Duodenal mucosa (tissue), 2 donors: ENCODE results near the gene ZNF462.
"Not testable (repeated sequence)": the region's sequence is repeated elsewhere in the genome, so short reads cannot be mapped to it uniquely, and the experiment has no call there.

ENCODE experiments used
- H3K27ac ChIP-seq: one replicate; pipeline ENCODE4 v1.7.0; 2013; ENCODE audit warnings: low read depth, low read length
- H3K27me3 ChIP-seq, 2 donors: one replicate each; pipeline ENCODE4 v1.7.0; 2013; ENCODE audit warnings: low read length in 2 of 2, control low read depth in 1 of 2; ENCODE audit not compliant: insufficient read depth in 2 of 2, control insufficient read depth in 1 of 2
- H3K36me3 ChIP-seq, 2 donors: one replicate each; pipeline ENCODE4 v1.7.0; 2013; ENCODE audit warnings: low read length in 2 of 2, control low read depth in 1 of 2; ENCODE audit not compliant: insufficient read depth in 2 of 2, control insufficient read depth in 1 of 2
- H3K4me1 ChIP-seq, 2 donors: one replicate each; pipeline ENCODE4 v1.7.0; 2013; ENCODE audit warnings: low read length in 2 of 2, control low read depth in 1 of 2; ENCODE audit not compliant: insufficient read depth in 2 of 2, control insufficient read depth in 1 of 2
- H3K4me3 ChIP-seq, 2 donors: one replicate each; pipeline ENCODE4 v1.7.0; 2013; ENCODE audit warnings: low read length in 2 of 2, low read depth in 1 of 2
- H3K9ac ChIP-seq, 2 donors: one replicate each; pipeline ENCODE4 v1.7.0; 2013; ENCODE audit warnings: low read length in 2 of 2, low read depth in 1 of 2
- H3K9me3 ChIP-seq, 2 donors: one replicate each; pipeline ENCODE4 v1.7.0; 2013; ENCODE audit warnings: low read length in 2 of 2, control low read depth in 1 of 2; ENCODE audit not compliant: control insufficient read depth in 1 of 2

ZNF462 gene

GRCh38 chr9:106900523-106900922, 37.6 kb downstream of the ZNF462 start:
- not testable (repeated sequence) for H3K4me3 ChIP-seq, H3K4me1 ChIP-seq, H3K9me3 ChIP-seq

GRCh38 chr9:106906129-106906528, 43.2 kb downstream of the ZNF462 start:
- no peak overlapping the region for H3K27ac ChIP-seq
- H3K4me1 ChIP-seq, result no peaks in the 10 kb centered on the region

More at GRCh38 chr9:106900523-106900922, 37.6 kb downstream of the ZNF462 start:
- not testable (repeated sequence) for H3K36me3 ChIP-seq, H3K9ac ChIP-seq, H3K27me3 ChIP-seq, H3K27ac ChIP-seq

GRCh38 chr9:106911951-106912350, 49.0 kb downstream of the ZNF462 start:
- no peak overlapping the region for H3K9ac ChIP-seq
- no peaks in the 10 kb centered on the region for H3K9me3 ChIP-seq
- H3K4me1 ChIP-seq, result peaks cover 9 to 10% of the 10 kb centered on the region in 2 donors
- no peak overlapping the region for H3K27ac ChIP-seq
- H3K4me3 ChIP-seq, result no peak overlapping the region
- no peaks in the 10 kb centered on the region for H3K36me3 ChIP-seq
- H3K27me3 ChIP-seq, result no peaks in the 10 kb centered on the region

More at GRCh38 chr9:106906129-106906528, 43.2 kb downstream of the ZNF462 start:
- H3K4me3 ChIP-seq, result no peak overlapping the region
- no peak overlapping the region for H3K9ac ChIP-seq
- H3K9me3 ChIP-seq, result no peaks in the 10 kb centered on the region
- H3K27me3 ChIP-seq, result no peaks in the 10 kb centered on the region
- no peaks in the 10 kb centered on the region for H3K36me3 ChIP-seq

- Histone ChIP-seq H3K9me3 (no peaks in the 10 kb centered on the region), H3K9ac (no peak overlapping the region), H3K27ac (no peak overlapping the region), H3K36me3 (no peaks in the 10 kb centered on the region), H3K4me3 (no peak overlapping the region), H3K4me1 (peaks cover 13 to 17% of the 10 kb centered on the region in 2 donors), H3K27me3 (no peaks in the 10 kb centered on the region)
Measured at GRCh38 chr9:106913276-106913675, 50.3 kb downstream of the ZNF462 start.

GRCh38 chr9:106915851-106916250, 52.9 kb downstream of the ZNF462 start:
- Histone ChIP-seq H3K4me3 (no peak overlapping the region), H3K9ac (no peak overlapping the region), H3K4me1 (peaks cover 23 to 31% of the 10 kb centered on the region in 2 donors), H3K36me3 (no peaks in the 10 kb centered on the region), H3K27ac (no peak overlapping the region), H3K27me3 (no peaks in the 10 kb centered on the region), H3K9me3 (no peaks in the 10 kb centered on the region)

- no peak overlapping the region for H3K27ac ChIP-seq
- H3K9ac ChIP-seq, result no peak overlapping the region
- H3K27me3 ChIP-seq, result no peaks in the 10 kb centered on the region
- H3K4me3 ChIP-seq, result no peak overlapping the region
- H3K4me1 ChIP-seq, result peaks cover 29 to 38% of the 10 kb centered on the region in 2 donors
- H3K9me3 ChIP-seq, result no peaks in the 10 kb centered on the region
- no peaks in the 10 kb centered on the region for H3K36me3 ChIP-seq
Measured at GRCh38 chr9:106916466-106917235, 53.7 kb downstream of the ZNF462 start.

- Histone ChIP-seq H3K9me3 (no peaks in the 10 kb centered on the region), H3K4me1 (peaks cover 36 to 54% of the 10 kb centered on the region in 2 donors), H3K36me3 (no peaks in the 10 kb centered on the region), H3K9ac (no peak overlapping the region), H3K27me3 (no peaks in the 10 kb centered on the region), H3K27ac (no peak overlapping the region), H3K4me3 (no peak overlapping the region)
Measured at GRCh38 chr9:106918825-106919509, 56.0 kb downstream of the ZNF462 start.

GRCh38 chr9:106920091-106920490, 57.1 kb downstream of the ZNF462 start:
- H3K36me3 ChIP-seq, result peaks cover 0 to 8% of the 10 kb centered on the region in 2 donors

GRCh38 chr9:106920701-106921283, 57.8 kb downstream of the ZNF462 start:
- Histone ChIP-seq H3K27me3 (no peaks in the 10 kb centered on the region), H3K27ac (peak overlapping the region; percentile 73), H3K4me1 (peaks cover 36 to 54% of the 10 kb centered on the region in 2 donors), H3K4me3 (peak overlapping the region; percentile 45 to 56), H3K9ac (peak overlapping the region; percentile 28 to 33), H3K36me3 (peaks cover 3 to 12% of the 10 kb centered on the region in 2 donors), H3K9me3 (no peaks in the 10 kb centered on the region)

More at GRCh38 chr9:106920091-106920490, 57.1 kb downstream of the ZNF462 start:
- Histone ChIP-seq H3K9me3 (no peaks in the 10 kb centered on the region), H3K27ac (peak overlapping the region; percentile 45), H3K27me3 (no peaks in the 10 kb centered on the region), H3K9ac (no peak overlapping the region), H3K4me3 (peak overlapping the region in 1 of 2 donors; percentile 45), H3K4me1 (peaks cover 36 to 54% of the 10 kb centered on the region in 2 donors)

- Histone ChIP-seq H3K4me3 (peak overlapping the region; percentile 45 to 56), H3K27me3 (no peaks in the 10 kb centered on the region), H3K9me3 (no peaks in the 10 kb centered on the region), H3K4me1 (peaks cover 31 to 48% of the 10 kb centered on the region in 2 donors), H3K9ac (peak overlapping the region; percentile 28 to 33), H3K36me3 (peaks cover 5 to 12% of the 10 kb centered on the region in 2 donors), H3K27ac (peak overlapping the region; percentile 73)
Measured at GRCh38 chr9:106921341-106921899, 58.5 kb downstream of the ZNF462 start.
